ENCODE measurements around the gene DERA.
"Not testable (repeated sequence)": the region's sequence is repeated elsewhere in the genome, so short reads cannot be mapped to it uniquely, and the experiment has no call there.

Gene DERA

DNA sequence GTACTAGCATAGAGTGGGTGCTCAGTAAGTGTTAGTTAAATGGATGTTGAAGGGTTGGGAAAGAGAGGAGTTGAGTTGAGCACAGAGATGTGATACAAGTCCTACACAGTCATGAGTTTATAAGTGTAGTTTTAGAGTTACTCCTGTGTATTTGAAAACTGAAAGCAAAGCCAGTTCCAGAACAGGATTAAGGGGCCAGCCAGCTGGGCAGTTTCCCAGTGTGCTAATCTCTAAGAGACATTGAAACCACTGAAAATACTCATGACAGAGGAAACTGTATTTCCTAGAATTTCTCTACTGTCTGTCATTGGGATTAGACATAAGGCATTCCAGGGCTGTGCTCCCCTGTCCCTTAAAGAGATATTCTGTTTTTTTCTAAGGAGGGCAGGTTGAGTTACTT is 101.0 kb downstream of the DERA start:
- no peak overlapping the region for H3K4me2 ChIP-seq (ENCODE audit: low read depth, low read length, poor library complexity, severe bottlenecking)

DNA sequence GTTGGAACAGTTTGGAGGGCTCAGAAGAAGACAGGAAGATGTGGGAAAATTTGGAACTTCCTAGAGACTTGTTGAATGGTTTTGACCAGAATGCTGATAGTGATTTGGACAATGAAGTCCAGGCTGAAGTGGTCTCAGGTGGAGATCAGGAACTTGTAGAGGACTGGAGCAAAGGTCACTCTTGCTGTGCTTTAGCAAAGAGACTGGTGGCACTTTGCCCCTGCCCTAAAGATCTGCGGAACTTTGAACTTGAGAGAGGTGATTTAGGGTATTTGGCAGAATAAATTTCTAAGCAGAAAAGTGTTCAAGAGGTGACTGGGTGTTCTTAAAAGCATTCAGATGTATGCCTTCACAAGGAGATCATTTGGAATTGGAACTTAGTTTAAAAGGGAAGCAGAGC is 102.6 kb downstream of the DERA start:
- H3K9ac ChIP-seq (ENCODE audit: low read length); H3F3A ChIP-seq (ENCODE audit: insufficient read depth); H4K20me1 ChIP-seq (ENCODE audit: low read depth, low read length); H3K36me3 ChIP-seq (ENCODE audit: low read length); H2AFZ ChIP-seq (ENCODE audit: low read depth, low read length, severe bottlenecking); H3K4me3 ChIP-seq (ENCODE audit: insufficient read depth, low read length, poor library complexity, severe bottlenecking); H3K27ac ChIP-seq (ENCODE audit: low read depth, low read length); H3K27me3 ChIP-seq (ENCODE audit: low read length); H3K9me2 ChIP-seq (replicated peaks; ENCODE audit: insufficient read depth, low read length); H3K4me2 ChIP-seq (ENCODE audit: low read depth, low read length, poor library complexity, severe bottlenecking); H3K79me2 ChIP-seq (ENCODE audit: insufficient read depth, low read length): not testable (repeated sequence)
- H3K9me3 ChIP-seq (ENCODE audit: insufficient read depth, low read length) = peaks cover 13% of the 10 kb centered on the region; the same call in 1 of the 2 replicates

More for the DNA sequence above, 101.0 kb downstream of the DERA start:
- no peaks in the 10 kb centered on the region for H3K9me2 ChIP-seq (replicated peaks; ENCODE audit: insufficient read depth, low read length)
- no peaks in the 10 kb centered on the region for H3F3A ChIP-seq (ENCODE audit: insufficient read depth)
- peaks cover 13% of the 10 kb centered on the region; the same call in 1 of the 2 replicates for H3K9me3 ChIP-seq (ENCODE audit: insufficient read depth, low read length)
- H3K27ac ChIP-seq (ENCODE audit: low read depth, low read length) = no peak overlapping the region
- no peaks in the 10 kb centered on the region for H4K20me1 ChIP-seq (ENCODE audit: low read depth, low read length)
- H3K4me3 ChIP-seq (ENCODE audit: insufficient read depth, low read length, poor library complexity, severe bottlenecking) = no peak overlapping the region
- H3K9ac ChIP-seq (ENCODE audit: low read length) = no peak overlapping the region
- H2AFZ ChIP-seq (ENCODE audit: low read depth, low read length, severe bottlenecking) = no peak overlapping the region
- peaks cover 3% of the 10 kb centered on the region; the same call in 1 of the 2 replicates for H3K36me3 ChIP-seq (ENCODE audit: low read length)
- H3K27me3 ChIP-seq (ENCODE audit: low read length) = no peaks in the 10 kb centered on the region
- H3K79me2 ChIP-seq (ENCODE audit: insufficient read depth, low read length) = no peaks in the 10 kb centered on the region
- TF ChIP-seq, protein P1, sequence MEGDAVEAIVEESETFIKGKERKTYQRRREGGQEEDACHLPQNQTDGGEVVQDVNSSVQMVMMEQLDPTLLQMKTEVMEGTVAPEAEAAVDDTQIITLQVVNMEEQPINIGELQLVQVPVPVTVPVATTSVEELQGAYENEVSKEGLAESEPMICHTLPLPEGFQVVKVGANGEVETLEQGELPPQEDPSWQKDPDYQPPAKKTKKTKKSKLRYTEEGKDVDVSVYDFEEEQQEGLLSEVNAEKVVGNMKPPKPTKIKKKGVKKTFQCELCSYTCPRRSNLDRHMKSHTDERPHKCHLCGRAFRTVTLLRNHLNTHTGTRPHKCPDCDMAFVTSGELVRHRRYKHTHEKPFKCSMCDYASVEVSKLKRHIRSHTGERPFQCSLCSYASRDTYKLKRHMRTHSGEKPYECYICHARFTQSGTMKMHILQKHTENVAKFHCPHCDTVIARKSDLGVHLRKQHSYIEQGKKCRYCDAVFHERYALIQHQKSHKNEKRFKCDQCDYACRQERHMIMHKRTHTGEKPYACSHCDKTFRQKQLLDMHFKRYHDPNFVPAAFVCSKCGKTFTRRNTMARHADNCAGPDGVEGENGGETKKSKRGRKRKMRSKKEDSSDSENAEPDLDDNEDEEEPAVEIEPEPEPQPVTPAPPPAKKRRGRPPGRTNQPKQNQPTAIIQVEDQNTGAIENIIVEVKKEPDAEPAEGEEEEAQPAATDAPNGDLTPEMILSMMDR (IDR thresholded peaks at IDR 0.05; ENCODE audit: insufficient read depth, low read length, poor library complexity, severe bottlenecking) = no peak
- TF ChIP-seq EZH2phosphoT487 (conservative IDR thresholded peaks at IDR 0.05; ENCODE audit: low read length) = no peak

DNA sequence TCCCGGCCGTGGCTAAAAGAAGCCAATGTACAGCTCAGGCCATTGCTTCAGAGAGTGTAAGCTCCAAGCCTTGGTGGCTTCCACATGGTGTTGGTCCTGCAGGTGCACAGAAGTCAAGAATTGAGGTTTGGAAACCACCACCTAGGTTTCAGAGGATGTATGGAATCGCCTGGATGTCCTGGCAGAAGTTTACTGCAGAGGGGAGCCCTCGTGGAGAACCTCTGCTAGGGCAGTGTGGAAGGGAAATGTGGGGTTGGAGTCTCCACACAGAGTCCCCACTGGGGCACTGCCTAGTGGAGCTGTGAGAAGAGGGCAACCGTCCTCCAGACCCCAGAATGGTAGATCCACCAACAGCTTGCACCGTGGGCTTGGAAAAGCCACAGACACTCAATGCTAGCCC is 103.3 kb downstream of the DERA start:
- not testable (repeated sequence) for H2AFZ ChIP-seq (ENCODE audit: low read depth, low read length, severe bottlenecking); H3K79me2 ChIP-seq (ENCODE audit: insufficient read depth, low read length); H3K4me2 ChIP-seq (ENCODE audit: low read depth, low read length, poor library complexity, severe bottlenecking); H3K4me3 ChIP-seq (ENCODE audit: insufficient read depth, low read length, poor library complexity, severe bottlenecking); H3K36me3 ChIP-seq (ENCODE audit: low read length); H3K27ac ChIP-seq (ENCODE audit: low read depth, low read length); H3K27me3 ChIP-seq (ENCODE audit: low read length); H3K9ac ChIP-seq (ENCODE audit: low read length); H3K9me2 ChIP-seq (replicated peaks; ENCODE audit: insufficient read depth, low read length); H3F3A ChIP-seq (ENCODE audit: insufficient read depth); H4K20me1 ChIP-seq (ENCODE audit: low read depth, low read length)
- H3K9me3 ChIP-seq (ENCODE audit: insufficient read depth, low read length) = peaks cover 13% of the 10 kb centered on the region; the same call in 1 of the 2 replicates

DNA sequence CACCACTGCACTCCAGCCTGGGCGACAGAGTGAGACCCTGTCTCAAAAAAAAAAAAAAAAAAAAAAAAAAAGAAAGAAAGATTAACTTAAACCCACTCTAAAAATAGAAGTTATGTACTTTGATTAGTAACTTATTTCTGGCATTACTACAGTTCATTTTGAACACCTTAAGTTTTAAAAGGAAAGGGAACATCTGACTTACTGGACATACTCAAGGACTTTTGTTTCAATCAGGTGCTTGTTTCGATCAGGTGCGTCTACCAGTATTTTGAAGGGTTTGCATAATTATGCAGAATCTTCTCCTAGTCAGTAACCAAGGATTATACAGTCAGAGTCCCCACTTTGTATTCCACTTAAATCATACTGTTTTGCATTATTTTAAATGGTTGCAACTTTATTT is 105.6 kb downstream of the DERA start:
- Histone ChIP-seq H3K36me3 (ENCODE audit: low read length) (peaks cover 3% of the 10 kb centered on the region; the same call in 1 of the 2 replicates), H3K79me2 (ENCODE audit: insufficient read depth, low read length) (no peaks in the 10 kb centered on the region), H4K20me1 (ENCODE audit: low read depth, low read length) (no peaks in the 10 kb centered on the region), H3K9ac (ENCODE audit: low read length) (no peak overlapping the region), H3F3A (ENCODE audit: insufficient read depth) (no peaks in the 10 kb centered on the region), H3K9me2 (replicated peaks; ENCODE audit: insufficient read depth, low read length) (no peaks in the 10 kb centered on the region), H3K4me3 (ENCODE audit: insufficient read depth, low read length, poor library complexity, severe bottlenecking) (no peak overlapping the region), H3K4me2 (ENCODE audit: low read depth, low read length, poor library complexity, severe bottlenecking) (no peak overlapping the region), H3K27me3 (ENCODE audit: low read length) (no peaks in the 10 kb centered on the region), H2AFZ (ENCODE audit: low read depth, low read length, severe bottlenecking) (no peak overlapping the region), H3K9me3 (ENCODE audit: insufficient read depth, low read length) (peaks cover 13% of the 10 kb centered on the region; the same call in 1 of the 2 replicates), H3K27ac (ENCODE audit: low read depth, low read length) (no peak overlapping the region)
- TF ChIP-seq, protein P1 (IDR thresholded peaks at IDR 0.05; ENCODE audit: insufficient read depth, low read length, poor library complexity, severe bottlenecking) = no peak
- TF ChIP-seq EZH2phosphoT487 (conservative IDR thresholded peaks at IDR 0.05; ENCODE audit: low read length) = no peak

All from SU-DHL-6 (cell line).